ENCODE data around the gene MPC1L.

DNA sequence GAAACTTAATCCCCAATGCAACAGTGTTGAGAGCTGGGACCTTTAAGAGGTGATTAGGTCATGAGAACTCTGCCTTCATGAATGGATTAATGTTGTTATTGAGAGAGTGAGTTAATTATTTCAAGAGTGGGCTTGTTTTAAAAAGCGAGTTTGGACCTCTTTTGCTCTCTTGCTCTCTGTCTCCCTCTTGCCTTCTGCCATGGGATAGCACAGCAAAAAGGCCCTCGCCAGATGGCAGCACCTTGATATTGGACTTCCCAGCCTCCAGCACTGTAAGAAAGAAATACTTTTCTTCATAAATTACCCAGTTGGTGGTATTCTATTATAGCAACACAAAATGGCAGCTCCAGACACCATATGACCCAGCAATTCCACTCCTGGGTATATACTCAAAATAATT lies 49.5 kb upstream of the MPC1L start:
- TF ChIP-seq, protein P1, sequence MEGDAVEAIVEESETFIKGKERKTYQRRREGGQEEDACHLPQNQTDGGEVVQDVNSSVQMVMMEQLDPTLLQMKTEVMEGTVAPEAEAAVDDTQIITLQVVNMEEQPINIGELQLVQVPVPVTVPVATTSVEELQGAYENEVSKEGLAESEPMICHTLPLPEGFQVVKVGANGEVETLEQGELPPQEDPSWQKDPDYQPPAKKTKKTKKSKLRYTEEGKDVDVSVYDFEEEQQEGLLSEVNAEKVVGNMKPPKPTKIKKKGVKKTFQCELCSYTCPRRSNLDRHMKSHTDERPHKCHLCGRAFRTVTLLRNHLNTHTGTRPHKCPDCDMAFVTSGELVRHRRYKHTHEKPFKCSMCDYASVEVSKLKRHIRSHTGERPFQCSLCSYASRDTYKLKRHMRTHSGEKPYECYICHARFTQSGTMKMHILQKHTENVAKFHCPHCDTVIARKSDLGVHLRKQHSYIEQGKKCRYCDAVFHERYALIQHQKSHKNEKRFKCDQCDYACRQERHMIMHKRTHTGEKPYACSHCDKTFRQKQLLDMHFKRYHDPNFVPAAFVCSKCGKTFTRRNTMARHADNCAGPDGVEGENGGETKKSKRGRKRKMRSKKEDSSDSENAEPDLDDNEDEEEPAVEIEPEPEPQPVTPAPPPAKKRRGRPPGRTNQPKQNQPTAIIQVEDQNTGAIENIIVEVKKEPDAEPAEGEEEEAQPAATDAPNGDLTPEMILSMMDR (IDR thresholded peaks at IDR 0.05; ENCODE audit: low read length), result peak; percentile 75
- no peak for TF ChIP-seq EZH2 (IDR thresholded peaks at IDR 0.05; ENCODE audit: borderline replicate concordance, low read length)
